GM21367 (cell line): Measurements from ENCODE around the gene ADAM22.

Source experiments
- ATAC-seq: cut with Tn5 transposase; IDR thresholded peaks from one replicate; pipeline ENCODE4 v1.9.1; 2021; ENCODE audit not compliant: unreplicated experiment

The ADAM22 gene

DNA sequence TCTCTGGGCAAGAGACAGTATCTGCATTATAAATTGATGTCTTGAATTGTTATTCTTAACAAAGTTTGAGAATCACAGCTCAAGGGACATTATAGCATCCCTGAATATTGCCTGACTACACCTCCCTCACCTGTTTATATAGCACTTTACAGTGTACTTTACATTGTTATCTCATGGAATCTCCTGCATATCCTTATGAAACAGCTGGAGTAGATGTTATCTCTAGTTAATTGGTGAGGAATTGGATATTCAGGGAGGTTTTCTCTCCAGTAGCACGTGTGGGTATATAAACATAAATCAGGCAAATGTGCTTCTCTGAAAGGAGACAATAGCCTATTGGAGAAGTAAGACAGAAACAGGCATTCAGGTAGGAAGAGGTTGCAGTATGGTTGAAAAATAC, 168.6 kb downstream of the ADAM22 start:
- ATAC-seq: no peak

DNA sequence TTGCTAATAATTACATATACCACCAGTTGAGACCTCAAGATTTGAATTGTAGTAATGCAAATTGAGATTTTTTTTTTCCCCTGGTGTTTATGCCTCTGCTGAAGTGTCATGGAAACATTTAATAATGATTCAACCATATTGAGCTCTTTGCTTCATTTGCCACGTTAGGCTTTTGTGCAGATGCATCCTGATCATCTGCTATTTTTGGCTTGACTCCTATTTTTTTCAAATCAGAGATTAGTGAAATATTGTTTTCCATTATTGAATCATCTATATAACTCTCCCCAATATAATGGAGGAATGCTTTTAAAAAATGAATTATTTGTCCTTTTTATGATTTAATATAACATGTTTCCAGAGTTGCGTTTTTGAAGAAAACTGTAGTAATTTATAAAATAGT, 170.7 kb downstream of the ADAM22 start:
- no peak for ATAC-seq

DNA sequence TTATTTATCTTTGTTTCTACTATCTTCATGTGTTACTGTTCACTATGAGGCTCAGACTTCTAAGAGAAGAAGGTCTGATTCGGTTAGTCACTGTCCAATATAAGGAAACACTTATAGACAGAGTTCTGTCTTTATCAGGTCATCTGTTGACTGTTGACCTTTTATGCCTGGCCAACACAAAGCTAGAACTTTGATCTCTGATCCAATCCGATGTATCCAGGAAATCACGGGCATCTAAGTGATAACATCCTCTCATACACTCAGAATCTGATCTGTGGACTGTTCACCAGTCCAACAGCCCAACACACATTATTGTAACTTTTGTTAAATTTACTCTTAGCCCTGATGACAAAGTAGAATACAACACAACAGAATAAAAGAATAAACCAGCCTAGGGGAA, 171.2 kb downstream of the ADAM22 start:
- no peak for ATAC-seq

- ATAC-seq: no peak
These were observed 172.4 kb downstream of the ADAM22 start for GRCh38 chr7:88106434-88106833.

- no peak for ATAC-seq
These were observed 175.6 kb downstream of the ADAM22 start for GRCh38 chr7:88109612-88110011.

GRCh38 chr7:88111140-88111743, 177.2 kb downstream of the ADAM22 start:
- no peak for ATAC-seq

DNA sequence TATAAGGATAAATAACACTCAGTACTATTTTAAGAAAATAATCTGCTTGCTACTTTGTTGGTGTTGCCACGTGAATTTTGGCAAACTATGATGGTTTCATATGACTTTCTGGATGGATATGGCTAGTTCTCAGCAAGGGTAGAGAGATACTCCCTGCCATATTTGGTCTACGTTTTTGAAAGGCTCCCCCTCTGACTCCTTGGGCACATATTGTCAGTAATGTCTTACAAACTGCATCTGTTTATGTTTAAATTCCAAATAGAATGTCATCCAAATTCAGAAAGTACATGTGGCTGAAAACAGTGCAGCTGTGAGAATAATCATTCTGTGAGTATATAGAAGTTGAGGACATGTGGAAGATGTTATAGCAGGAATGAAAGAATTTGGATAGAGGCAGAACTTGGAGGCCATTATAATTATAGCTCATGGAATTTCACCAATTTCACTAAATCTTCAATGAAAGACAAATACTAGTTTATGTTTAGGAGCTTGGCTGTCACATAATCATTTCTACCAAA, 178.0 kb downstream of the ADAM22 start:
- no peak for ATAC-seq

DNA sequence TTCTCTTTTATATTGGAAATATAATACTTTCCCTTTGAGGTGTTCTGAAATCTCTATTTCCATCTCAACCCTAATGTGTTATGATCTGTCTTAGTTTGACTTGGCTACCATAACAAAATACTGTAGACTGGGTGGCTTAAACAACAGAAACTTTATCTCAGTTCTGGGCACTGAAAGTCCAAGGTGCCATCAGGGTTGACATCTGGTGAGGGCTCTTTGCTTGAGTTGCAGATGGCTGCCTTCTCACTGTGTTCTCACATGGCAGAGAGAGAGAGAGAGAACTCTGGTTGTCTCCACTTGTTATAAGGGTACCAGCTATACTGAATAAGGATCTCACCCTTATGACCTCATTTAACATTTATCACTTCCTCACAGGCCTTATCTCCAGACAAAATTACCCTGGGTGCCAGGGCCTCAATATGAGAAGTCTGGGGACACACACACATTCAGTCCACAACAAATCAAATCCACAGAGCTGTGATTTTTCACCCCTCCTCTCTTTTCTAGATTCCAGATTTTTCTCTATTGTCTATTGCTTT, 181.3 kb downstream of the ADAM22 start:
- ATAC-seq: no peak

DNA sequence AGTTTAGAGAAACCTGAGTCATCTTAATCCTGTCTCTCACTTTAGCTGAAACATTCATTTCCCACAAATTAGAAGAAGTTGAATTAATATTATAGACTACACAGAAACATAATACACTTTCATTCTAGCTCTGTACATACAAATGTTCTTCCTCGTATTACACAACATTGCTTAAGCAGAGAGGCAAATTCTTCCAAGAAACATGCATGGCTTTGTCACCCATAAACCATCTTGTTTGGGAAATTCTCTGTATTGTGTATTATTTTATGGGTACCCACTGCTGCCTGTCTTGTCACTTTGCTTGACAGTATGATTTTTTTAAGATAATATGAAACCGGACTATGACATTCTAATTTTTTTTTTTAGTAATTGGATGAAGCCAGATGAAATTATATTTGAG, 181.8 kb downstream of the ADAM22 start:
- ATAC-seq: no peak

DNA sequence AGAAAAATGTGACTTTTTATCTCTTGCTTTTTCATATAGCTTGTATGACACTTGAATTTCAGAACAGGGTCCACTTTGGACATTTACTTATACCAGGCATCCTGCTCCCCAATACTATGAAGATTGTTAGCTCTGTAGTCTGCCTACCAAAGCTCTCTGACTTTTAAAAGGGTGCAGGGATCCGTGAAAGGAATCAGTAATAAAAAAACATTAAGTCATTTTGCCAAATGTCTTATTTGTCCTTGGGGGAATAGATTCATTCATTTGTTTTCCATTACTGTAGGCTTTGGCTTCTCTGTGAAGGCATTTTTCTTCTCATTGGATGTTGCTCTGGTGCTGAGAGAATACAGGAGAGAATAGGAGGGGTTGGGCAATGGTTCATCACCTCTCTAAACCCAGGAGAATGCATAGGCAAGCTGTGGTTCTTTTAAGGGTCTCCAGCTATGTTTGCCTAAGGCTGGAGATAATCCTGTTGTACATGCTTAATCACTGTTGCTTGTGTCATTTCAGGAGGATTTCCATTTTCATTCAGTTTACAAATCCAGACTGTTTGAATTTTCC, 182.3 kb downstream of the ADAM22 start:
- no peak for ATAC-seq

DNA sequence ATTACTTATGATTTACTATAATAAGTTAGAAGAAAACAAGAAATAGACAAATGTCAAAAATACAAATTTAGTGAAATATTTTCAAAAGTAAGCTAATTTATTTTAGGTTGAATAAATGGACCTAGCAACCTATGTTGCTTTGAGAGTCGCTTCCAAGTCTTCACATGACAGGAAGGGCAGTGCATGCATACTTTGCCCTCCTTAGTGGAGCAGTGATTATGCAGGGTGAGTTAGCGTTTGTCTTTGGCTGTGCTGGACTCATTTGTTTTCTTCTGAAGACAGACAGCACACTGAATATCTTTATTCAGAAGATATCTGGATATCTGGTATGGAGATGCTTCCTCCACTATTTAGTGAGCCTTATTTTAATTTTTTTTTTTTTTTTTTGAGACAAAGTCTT, 183.3 kb downstream of the ADAM22 start:
- no peak for ATAC-seq

DNA sequence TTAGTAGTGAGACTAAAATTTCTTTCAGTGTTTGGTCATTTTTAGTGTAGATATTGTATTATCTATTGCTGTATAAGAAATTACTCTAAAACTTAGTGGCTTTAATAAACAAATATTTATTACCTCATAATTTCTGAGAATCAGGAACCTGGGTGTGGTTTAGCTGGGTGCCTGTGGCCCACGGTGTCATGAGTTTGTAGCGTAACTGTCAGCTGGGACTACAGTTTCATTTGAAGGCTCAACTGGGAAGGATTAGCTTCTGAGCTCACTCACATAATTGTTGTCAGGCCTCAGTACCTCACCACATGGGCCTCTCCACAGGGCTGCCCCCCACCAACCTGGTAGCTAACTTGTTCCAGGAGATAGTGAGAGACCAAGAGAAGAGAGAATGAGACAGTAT, 187.3 kb downstream of the ADAM22 start:
- no peak for ATAC-seq

DNA sequence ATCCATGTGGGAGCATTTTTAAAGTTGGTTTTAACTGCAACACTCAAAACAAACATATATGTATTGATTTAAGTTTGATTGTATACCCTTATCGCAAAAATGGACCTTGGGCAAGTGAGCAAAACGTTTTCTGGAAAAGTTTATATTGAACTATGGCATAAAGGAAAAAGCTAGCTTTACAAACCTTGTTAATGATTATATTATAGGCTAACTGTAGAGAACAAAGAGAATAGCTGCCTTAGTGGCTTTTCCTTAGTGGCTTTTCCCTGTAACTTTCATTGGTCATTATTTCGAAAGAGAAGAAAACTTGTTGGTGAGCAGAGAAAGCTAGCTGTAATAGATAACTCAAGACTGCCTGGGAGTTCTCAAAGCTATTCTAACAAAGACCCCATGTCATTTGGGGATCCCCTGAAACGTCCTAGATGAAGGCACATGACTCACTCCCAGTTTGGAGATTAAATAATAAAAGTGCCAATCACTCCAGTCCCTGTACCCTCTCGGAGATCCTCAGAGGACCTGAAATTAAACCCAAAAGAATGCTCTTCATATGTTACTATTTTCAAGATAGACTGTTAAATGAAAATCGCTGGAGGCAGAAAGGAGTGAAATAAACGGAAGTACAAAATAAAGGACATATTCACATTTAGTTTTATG, 193.7 kb downstream of the ADAM22 start:
- no peak for ATAC-seq

DNA sequence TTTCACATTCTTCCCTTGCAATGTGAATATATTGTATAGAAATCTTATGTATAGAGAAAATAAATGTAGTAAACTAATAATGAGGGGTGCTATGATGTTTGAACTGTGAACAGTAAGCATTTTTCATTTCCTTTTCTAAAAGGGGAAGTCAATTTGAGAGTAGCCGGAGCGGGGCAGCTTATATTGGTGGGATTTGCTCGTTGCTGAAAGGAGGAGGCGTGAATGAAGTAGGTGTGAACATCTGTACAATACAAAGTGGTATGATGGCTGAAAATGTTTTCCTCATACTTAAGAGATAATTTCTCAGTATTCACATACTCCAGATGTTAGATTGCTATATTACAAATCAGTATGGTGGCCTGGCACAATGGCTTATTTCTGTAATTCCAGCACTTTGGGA, 198.7 kb downstream of the ADAM22 start:
- peak; percentile 61 for ATAC-seq

DNA sequence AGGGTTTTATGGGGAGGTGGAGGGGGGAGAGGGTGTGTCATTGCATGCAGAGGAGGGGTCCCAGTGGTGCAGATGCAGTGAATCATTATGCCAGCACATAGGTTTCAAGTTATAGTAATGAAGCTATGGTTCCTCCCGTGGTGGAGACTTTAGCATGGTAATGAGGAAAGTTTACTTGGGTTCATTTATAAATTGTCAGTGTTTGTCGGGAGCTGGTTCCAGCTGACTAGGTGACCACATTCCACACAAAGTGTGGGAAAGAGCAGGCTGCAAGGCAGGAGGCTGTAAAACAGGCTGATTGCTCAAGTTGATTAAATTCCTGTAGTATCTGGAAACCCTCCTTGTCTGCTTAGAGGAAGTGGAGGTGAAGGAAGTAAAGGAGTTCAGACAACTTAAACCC, 206.9 kb downstream of the ADAM22 start:
- no peak for ATAC-seq

DNA sequence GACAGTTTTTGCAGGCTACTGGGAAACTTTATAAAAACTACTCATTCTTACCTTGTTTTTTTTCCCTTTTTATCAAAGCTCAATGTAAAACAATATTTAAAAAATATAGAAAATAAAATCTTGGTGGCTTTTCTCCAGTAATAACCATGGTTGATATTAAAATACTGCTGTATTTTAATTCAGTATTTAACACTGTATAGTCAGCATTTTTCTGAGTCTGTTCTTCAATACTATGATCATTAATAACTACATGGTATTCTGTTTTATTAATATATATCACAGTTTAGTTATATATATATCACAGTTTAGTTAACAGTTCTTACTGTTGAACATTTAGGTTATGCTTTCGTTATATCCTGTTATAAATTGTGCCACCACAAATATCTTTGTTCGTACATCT, 207.4 kb downstream of the ADAM22 start:
- ATAC-seq: no peak

- no peak for ATAC-seq
These were observed 207.9 kb downstream of the ADAM22 start for GRCh38 chr7:88141953-88142352.

- ATAC-seq: no peak
These were observed 212.6 kb downstream of the ADAM22 start for GRCh38 chr7:88146616-88147015.

GRCh38 chr7:88147341-88147740, 213.3 kb downstream of the ADAM22 start:
- no peak for ATAC-seq

GRCh38 chr7:88147949-88148348, 213.9 kb downstream of the ADAM22 start:
- ATAC-seq: no peak

DNA sequence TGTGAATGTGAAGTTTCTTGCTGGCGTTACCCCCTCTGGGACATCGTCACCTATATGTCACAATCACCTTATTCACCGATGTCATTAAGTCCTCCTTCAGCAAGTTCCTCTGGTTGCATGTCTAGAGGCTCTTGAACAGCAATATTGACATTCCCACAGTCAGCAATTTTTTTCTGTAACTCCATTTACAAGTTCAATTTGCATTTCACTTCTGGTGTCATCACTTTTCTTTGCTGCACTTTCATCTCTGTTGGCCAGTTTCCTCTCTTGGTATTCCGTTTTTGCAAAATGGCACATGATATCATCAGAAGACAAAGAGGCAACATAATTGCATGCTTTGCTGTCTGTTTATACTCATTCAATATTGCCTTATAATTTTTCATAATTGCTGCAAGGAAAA, 216.0 kb downstream of the ADAM22 start:
- no peak for ATAC-seq

- no peak for ATAC-seq
These were observed 217.2 kb downstream of the ADAM22 start for GRCh38 chr7:88151119-88151790.
